Measurements from ENCODE around the gene HMGN4.

HMGN4 gene

DNA sequence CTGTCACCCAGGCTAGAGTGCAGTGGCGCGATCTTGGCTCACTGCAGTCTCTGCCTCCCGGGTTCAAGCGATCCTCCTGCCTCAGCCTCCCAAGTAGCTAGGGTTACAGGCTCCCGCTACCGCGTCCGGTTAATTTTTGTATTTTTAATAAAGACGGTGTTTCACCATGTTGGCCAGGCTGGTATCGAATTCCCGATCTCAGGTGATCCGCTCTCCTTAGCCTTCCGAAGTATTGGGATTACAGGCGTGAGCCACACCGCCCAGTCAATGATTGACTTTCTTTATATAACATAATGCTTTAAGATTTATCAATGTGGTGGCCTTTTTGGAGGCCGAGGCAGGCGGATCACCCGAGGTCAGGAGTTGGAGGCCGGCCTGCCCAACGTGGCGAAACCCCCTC, 50.8 kb downstream of the HMGN4 start:
- DNase-seq = no peak

DNA sequence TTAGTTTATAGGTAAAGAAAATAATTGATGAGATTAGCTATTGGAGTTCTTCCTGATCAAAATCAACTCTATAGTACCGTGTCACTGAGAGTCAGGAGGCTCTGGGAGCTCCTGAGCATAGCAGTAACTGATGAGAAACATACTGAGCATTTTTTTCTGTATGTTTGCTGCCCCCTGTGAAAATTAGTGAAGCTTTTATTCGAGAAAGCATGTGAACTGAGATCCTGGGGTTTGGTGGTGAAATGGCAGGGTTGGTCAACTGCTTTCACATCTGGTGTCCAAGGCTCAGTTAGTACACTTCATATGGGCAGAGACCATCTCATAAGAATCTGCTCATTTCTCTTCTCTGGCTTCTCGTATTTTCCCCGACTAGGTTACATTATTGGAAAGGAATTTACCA, 54.5 kb downstream of the HMGN4 start:
- DNase-seq = no peak

DNA sequence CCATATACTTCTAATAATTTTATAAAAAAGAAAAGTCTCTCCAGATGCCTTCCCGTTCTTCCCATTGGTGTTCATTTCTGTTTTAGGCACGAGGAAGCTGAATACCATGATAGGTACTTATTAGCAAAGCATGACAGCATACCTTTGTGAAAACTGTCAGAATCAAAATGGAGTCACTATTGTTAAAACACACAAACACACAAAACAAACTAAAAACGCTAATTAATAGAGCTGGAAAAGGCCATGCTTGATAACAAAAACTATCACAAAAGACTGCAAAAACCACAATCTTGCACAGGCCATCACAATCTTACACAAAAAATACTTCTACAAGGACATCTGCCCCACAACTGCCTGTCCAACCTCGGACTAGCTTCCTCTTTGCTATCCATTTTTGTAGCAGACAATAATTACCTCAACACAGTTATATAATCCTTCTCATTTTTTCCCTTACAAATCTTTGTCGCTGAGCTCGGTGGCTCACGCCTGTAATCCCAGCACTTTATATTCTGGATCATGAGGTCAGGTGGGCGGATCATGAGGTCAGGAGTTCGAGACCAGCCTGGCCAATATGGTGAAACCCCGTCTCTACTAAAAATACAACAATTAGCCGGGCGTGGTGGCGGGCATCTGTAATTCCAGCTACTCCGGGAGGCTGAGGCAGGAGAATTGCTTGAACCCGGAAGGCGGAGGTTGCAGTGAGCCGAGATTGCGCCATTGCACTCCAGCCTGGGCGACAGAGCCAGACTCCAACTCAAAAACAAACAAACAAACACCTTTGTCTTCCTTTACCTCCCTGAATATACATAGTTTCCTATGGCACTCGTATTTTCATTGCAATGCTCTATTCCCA, 55.3 kb downstream of the HMGN4 start:
- no peak for DNase-seq

DNA sequence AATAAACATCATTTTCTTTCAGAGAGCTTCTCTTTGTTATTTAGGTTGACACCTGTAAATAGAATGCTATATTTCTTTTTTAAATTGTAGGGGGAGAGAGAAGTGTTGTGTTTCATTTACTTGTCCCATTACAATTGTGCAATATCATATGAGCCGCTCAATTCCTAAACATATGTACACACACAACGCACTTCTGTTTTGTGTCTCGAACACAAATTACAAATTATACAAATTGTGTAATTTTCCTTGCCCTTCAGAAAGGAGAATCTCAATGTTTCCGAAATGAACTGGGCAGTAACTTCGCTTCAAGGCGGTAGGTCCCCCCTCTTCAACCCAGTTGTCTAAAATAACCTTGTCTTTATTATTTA, 55.9 kb downstream of the HMGN4 start:
- no peak for DNase-seq

DNA sequence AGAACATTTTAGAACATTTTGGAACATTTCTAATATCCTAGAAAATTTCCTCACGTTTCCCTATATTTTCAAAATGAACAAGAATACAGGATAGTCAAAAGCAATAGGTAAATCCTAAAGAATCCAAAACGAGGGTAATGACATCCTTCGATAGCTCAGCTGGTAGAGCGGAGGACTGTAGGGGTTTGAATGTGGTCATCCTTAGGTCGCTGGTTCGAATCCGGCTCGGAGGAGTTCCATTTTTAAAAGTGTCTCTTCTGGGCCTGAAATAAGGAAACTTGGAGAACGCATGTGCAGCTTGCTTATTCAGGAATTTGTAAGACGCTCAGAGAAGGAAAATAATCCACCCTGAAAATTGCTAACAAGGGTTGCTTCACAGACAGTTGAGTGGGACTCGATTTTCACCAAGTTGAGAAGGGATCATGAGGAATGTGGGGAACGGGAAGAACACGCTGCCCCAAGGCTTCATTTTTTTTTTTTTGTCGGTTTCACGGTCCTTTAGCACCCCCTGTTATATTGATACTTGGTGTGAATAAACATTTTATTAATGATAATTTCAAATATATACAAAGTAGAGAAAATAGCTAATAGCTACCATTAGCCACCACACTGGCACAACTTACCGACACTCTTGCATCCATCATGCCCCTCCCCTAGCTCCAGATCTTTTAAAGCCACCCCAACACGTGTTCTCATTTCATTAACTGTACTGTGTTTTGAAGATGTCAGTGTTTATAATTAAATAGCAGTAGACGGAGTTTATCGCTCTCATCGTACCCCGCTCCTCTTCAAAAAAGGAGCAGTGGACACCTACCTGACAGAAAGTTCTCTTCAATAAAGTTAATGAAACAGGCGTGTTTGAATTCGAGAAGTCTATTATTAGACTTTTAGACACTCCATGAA, 56.8 kb downstream of the HMGN4 start:
- DNase-seq = peak; percentile 22

DNA sequence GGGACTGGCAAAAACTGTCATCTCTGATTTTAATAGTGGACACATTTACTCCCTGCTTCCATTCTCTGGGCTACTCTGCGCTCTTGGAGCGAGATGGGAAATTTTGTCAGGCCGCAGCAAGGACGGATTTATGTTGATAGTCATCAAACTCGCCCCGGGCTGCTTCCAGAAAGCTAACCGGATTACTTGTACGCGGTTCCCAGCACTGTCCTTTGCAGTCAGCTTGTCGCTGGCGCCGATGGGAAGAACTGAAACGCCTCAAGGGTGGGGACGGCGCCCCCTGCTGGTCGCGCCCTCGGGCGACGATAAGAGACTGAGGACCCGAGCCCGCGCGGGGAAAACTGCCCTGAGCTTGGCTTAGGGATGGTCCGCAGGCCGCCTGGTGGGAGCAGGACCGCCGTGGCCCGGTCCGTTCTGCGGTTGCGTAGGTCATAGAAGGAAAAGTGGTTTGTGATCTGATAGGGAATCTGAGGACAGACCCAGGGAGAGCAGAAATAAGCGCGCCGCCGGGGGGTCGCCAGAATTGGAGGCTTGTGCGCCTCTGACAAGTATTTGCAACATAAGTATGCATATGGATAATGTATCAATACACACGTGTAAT, 57.6 kb downstream of the HMGN4 start:
- DNase-seq = peak; percentile 59
